Renal cortical epithelial cell (primary cell): ENCODE results near the gene KATNB1. TPM values are rescaled to one million over a fixed set of nuclear protein-coding genes. Genes with fewer than 3 reads are reported as not detected.
"Not testable (repeated sequence)": the region's sequence is repeated elsewhere in the genome, so short reads cannot be mapped to it uniquely, and the experiment has no call there.

Source experiments
- DNase-seq: peaks from one replicate; pipeline ENCODE4 v3.0.0-alpha.2; 2011; ENCODE audit warnings: low read depth
- total RNA-seq: library from RNA; depleted of rRNA; stranded (reverse); fragments of >200 nt; gene quantifications from 2 replicates; pipeline ENCODE4 v1.2.3, GENCODE V29; 2014

Gene KATNB1
- total RNA-seq, 1 donor from 2014 or later, result 31.8 TPM

GRCh38 chr16:57725151-57725550 lies 10.4 kb upstream of the KATNB1 start:
- no peak for DNase-seq

- no peak for DNase-seq
Observed at GRCh38 chr16:57725554-57725953, 10.0 kb upstream of the KATNB1 start.

- DNase-seq, result no peak
Observed at GRCh38 chr16:57725976-57726375, 9.6 kb upstream of the KATNB1 start.

- DNase-seq, result no peak
Observed at GRCh38 chr16:57726433-57726947, 9.1 kb upstream of the KATNB1 start.

GRCh38 chr16:57727610-57728009 lies 8.0 kb upstream of the KATNB1 start:
- no peak for DNase-seq

GRCh38 chr16:57728336-57729181 lies 7.0 kb upstream of the KATNB1 start:
- DNase-seq, result no peak

GRCh38 chr16:57729182-57729484 lies 6.4 kb upstream of the KATNB1 start:
- DNase-seq, result no peak

GRCh38 chr16:57729852-57730251 lies 5.7 kb upstream of the KATNB1 start:
- DNase-seq, result not testable (repeated sequence)

- no peak for DNase-seq
Observed at GRCh38 chr16:57730771-57731730, 4.5 kb upstream of the KATNB1 start.

GRCh38 chr16:57732037-57732436 lies 3.5 kb upstream of the KATNB1 start:
- DNase-seq, result peak; percentile 16

GRCh38 chr16:57732714-57733113 lies 2.9 kb upstream of the KATNB1 start:
- DNase-seq, result no peak

- DNase-seq, result no peak
Observed at GRCh38 chr16:57734308-57734924, 1.2 kb upstream of the KATNB1 start.

- peak; percentile 100 for DNase-seq
Observed at GRCh38 chr16:57734925-57735754, 430 bp upstream of the KATNB1 start.

GRCh38 chr16:57736419-57737351 lies 1.1 kb downstream of the KATNB1 start:
- peak; percentile 74 for DNase-seq

GRCh38 chr16:57738844-57739243 lies 3.3 kb downstream of the KATNB1 start:
- no peak for DNase-seq

GRCh38 chr16:57739756-57740422 lies 4.3 kb downstream of the KATNB1 start:
- no peak for DNase-seq

- no peak for DNase-seq
Observed at GRCh38 chr16:57740423-57741071, 5.0 kb downstream of the KATNB1 start.

- DNase-seq, result no peak
Observed at GRCh38 chr16:57741660-57742191, 6.2 kb downstream of the KATNB1 start.

GRCh38 chr16:57742543-57742942 lies 7.0 kb downstream of the KATNB1 start:
- DNase-seq, result no peak
